HL-60 (cell line): ENCODE results near the gene NAXE.

Source experiments
- CTCF ChIP-seq: IDR thresholded peaks from one replicate; pipeline ENCODE4 v1.5.1; 2011; ENCODE audit warnings: low read length, control low read depth, inconsistent platforms; ENCODE audit not compliant: insufficient read depth
- GABPA ChIP-seq: IDR thresholded peaks from 2 replicates; pipeline ENCODE4 v1.6.1; 2012; ENCODE audit warnings: low read depth
- REST ChIP-seq: IDR thresholded peaks from 2 replicates; pipeline ENCODE4 v1.6.1; 2012; ENCODE audit warnings: low read depth; ENCODE audit not compliant: insufficient replicate concordance
- SPI1 ChIP-seq: IDR thresholded peaks from 2 replicates; pipeline ENCODE4 v1.6.1; 2012; ENCODE audit warnings: low read depth, mild to moderate bottlenecking, borderline replicate concordance

GRCh38 chr1:156641761-156642264 is 50.2 kb downstream of the NAXE start, which contains the start of gene BCAN:
- no peak for TF ChIP-seq CTCF
- TF ChIP-seq GABPA = no peak
- no peak for TF ChIP-seq SPI1
- TF ChIP-seq REST = no peak
